Measurements from ENCODE around the gene SFSWAP. TPM values are rescaled to one million over a fixed set of nuclear protein-coding genes. Genes with fewer than 3 reads are reported as not detected.
"Not testable (repeated sequence)": the region's sequence is repeated elsewhere in the genome, so short reads cannot be mapped to it uniquely, and the experiment has no call there.

Gene SFSWAP
- total RNA-seq, result 10 to 100 TPM; 27.3 to 29.2 TPM
- long read RNA-seq, donor 1, full-length matches to known transcripts, result 3 of 18 reads
- long read RNA-seq, donor 1, partial matches to known transcripts, result 14 of 18 reads
- long read RNA-seq, donor 1, other reads (novel, unspliced or antisense), result 1 of 18 reads
- long read RNA-seq, donor 2, partial matches to known transcripts, result 43 of 55 reads
- long read RNA-seq, donor 2, other reads (novel, unspliced or antisense), result 12 of 55 reads

DNA sequence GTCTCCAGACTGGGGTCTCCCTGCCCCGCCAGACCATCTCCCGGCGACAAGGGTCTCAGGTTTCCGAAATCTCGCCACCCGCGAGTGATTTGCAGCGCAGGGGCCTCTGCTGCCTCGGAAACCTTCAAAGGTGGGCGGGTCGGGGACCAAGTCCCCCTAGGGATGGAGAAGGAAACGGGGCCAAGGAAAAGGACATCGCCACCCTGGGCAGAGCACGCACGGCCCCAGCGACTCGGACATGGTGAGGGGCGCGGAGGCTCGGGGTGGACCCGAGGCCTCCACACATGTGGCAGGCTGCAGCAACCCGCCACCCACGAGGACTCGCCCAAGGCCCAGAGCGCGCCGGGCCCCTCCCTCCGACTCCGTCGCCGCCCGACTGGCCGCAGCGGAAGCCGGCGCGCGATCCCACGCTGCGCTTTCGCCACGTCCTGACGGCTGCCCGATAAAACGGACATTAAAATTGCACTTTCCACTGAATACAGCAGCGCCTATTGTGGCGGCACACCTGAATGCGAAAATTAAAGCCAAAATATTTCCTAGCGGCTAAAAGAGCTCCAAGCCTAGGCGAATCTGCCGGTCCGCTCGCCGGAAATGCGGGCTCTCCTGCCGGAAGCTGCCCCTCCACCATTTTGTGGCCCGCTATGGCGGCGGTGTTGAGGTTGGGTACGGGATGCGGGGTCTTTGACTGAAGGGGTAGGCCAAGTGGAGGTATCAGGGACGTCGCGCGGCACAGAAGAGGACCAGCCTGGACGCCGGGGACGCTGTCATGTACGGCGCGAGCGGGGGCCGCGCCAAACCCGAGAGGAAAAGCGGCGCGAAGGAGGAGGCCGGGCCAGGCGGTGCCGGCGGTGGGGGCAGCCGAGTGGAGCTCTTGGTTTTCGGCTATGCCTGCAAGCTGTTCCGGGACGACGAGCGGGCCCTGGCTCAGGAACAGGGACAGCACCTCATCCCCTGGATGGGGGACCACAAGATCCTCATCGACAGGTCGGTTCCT, at the start of gene SFSWAP:
SFSWAP (plus strand) TSS at position 627 of the 994 bp plus-strand sequence; CDS start at position 767, 140 bp downstream.
- peak; percentile 92 for DNase-seq (ENCODE audit: low spot score)
- intact Hi-C loops (cut with DNase I), result no loop called here

GRCh38 chr12:131661170-131661985, 49.5 kb upstream of the SFSWAP start:
- DNase-seq (ENCODE audit: low spot score), result not testable (repeated sequence)

DNA sequence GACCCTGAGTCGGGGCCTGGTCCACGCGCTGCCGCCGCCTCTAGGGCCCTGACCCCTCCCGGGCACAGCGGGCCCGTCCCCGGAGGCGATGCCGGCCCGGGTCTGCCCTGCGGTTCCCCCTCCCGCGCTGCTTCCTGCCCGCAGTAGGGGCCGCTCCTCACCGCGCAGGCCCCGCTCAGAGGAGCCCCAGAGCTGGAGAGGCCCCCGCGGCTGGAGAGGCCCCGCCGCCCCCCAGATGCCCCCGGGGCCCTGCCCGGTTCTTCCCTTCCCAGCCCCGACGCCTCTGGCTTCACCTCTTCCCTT, 49.0 kb upstream of the SFSWAP start:
- intact Hi-C loops (cut with DNase I), result not testable (repeated sequence)

More at GRCh38 chr12:131661170-131661985, 49.5 kb upstream of the SFSWAP start:
- intact Hi-C loops (cut with DNase I), result not testable (repeated sequence)

GRCh38 chr12:131662346-131662745, 48.5 kb upstream of the SFSWAP start:
- DNase-seq (ENCODE audit: low spot score); intact Hi-C loops (cut with DNase I): not testable (repeated sequence)

More for the DNA sequence above, 49.0 kb upstream of the SFSWAP start:
- not testable (repeated sequence) for DNase-seq (ENCODE audit: low spot score)

DNA sequence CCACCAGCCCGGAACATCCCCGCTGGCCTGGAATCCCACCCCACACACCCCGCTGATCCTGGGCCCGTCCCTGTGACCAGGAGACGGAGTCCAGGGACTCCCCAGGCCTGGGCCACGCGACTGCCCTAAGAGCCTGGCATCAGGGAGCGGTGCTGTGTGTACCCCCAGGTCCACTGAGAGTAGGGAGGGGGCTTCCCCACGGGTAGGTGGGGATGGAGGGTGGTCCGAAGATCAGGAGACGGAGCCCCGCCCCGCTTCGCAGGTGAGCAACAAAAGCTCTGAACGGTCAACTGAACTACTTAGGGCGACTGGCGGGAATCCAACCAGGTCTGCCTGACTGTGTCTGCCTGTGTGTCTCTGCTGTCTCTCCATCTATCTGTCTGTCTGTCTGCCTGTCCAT, 45.2 kb upstream of the SFSWAP start:
- DNase-seq (ENCODE audit: low spot score), result not testable (repeated sequence)
- intact Hi-C loops (cut with DNase I), result loop anchor here in 1 of 2 donors (5.0 kb wide), 1 partner anchor 368 kb away; no protein-coding TSS in a partner anchor

DNA sequence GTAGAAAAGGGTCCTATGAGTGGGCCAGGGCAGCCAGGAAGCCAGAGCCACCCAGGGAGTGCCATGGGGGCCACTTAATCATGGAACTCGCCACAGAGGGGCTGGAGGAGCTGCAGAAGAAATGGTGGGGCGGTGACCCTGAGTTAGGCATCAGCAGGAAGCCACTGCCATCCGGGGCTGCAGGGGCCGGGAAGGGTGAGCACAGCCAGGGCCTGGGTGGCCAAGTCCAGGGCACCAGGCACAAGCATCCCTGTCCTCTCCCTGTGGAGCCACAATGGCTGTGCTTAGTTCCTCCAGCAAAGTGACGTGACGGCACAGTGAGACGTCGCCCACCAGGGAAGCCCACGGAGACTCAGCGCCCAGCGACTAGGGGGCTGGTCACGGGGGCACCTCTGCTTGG, 44.4 kb upstream of the SFSWAP start:
- DNase-seq (ENCODE audit: low spot score), result not testable (repeated sequence)
- intact Hi-C loops (cut with DNase I), result loop anchor here in 1 of 2 donors (5.0 kb wide), 1 partner anchor 369 kb away; no protein-coding TSS in a partner anchor

GRCh38 chr12:131666978-131667601, 43.8 kb upstream of the SFSWAP start:
- DNase-seq (ENCODE audit: low spot score), result peak; percentile 71
- intact Hi-C loops (cut with DNase I), result loop anchor here in 1 of 2 donors (5.0 kb wide), 1 partner anchor 370 kb away; no protein-coding TSS in a partner anchor

- intact Hi-C loops (cut with DNase I), result no loop called here
- DNase-seq (ENCODE audit: low spot score), result no peak
Measured at GRCh38 chr12:131671276-131671675, 39.6 kb upstream of the SFSWAP start.

- DNase-seq (ENCODE audit: low spot score), result no peak
Measured at GRCh38 chr12:131671871-131672270, 39.0 kb upstream of the SFSWAP start.

GRCh38 chr12:131672311-131672940, 38.5 kb upstream of the SFSWAP start:
- intact Hi-C loops (cut with DNase I), result no loop called here
- peak; percentile 74 for DNase-seq (ENCODE audit: low spot score)

More at GRCh38 chr12:131671871-131672270, 39.0 kb upstream of the SFSWAP start:
- intact Hi-C loops (cut with DNase I), result no loop called here

DNA sequence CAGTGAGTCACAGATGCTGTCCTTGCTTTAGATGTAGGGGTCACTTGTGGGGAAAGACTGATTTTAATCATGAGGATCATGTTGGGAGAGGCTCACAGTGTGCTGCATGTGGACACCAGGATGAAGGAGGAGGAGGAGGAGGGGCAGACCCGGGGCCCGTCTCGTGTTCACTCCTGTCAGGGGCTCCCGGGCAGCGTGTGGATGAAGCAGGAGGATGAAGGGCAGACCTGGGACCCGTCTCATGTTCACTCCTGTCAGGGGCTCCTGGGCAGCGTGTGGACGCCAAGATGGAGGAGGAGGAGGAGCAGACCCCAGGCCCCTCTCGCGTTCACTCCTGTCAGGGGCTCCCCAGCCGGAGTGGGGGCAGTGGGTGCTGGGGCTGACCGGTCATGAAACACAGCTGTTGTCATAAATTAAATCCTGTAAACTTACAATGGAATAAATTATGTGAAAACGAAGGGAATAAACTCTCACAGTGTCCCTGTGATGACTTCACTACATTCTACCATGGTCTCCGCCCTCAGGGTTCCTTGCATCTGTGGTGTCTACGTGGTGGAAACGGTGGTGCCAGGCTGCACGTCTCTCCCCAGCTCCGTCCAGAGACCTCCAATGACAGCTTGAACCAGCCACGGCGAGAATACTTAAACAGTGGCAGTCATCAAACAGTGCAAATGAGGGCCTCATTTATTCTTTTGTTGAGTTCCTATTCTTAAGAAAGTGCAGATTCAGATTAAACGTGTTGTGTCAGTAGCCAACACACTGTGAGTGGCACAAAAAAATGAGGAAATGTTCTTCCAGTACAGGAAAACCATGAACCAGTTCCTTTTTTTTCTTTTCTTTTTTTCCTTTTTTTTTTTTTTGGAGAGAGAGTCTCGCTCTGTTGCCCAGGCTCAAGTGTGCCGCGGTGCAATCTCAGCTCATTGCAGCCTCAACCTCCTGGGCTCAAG, 37.7 kb upstream of the SFSWAP start:
- intact Hi-C loops (cut with DNase I), result no loop called here
- no peak for DNase-seq (ENCODE audit: low spot score)

DNA sequence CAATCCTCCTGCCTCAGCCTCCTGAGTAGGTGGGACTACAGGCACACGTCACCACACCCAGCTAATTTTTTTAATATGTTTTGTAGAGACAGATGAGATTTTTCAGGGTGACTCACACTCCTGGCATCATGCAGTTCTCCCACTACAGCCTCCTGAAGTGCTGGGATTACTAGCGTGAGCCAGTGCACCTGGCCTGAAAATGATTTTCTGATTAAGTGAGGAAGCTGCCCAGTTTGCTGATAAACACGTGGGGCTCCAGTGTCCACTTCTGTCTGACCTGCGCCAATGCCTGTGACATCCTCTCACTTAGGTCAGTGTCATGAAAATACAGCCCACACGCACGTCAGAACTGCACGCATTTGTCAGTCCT, 37.0 kb upstream of the SFSWAP start:
- intact Hi-C loops (cut with DNase I), result no loop called here

GRCh38 chr12:131674373-131674772, 36.5 kb upstream of the SFSWAP start:
- intact Hi-C loops (cut with DNase I), result no loop called here
- no peak for DNase-seq (ENCODE audit: low spot score)

More for the DNA sequence above, 37.0 kb upstream of the SFSWAP start:
- DNase-seq (ENCODE audit: low spot score), result no peak

DNA sequence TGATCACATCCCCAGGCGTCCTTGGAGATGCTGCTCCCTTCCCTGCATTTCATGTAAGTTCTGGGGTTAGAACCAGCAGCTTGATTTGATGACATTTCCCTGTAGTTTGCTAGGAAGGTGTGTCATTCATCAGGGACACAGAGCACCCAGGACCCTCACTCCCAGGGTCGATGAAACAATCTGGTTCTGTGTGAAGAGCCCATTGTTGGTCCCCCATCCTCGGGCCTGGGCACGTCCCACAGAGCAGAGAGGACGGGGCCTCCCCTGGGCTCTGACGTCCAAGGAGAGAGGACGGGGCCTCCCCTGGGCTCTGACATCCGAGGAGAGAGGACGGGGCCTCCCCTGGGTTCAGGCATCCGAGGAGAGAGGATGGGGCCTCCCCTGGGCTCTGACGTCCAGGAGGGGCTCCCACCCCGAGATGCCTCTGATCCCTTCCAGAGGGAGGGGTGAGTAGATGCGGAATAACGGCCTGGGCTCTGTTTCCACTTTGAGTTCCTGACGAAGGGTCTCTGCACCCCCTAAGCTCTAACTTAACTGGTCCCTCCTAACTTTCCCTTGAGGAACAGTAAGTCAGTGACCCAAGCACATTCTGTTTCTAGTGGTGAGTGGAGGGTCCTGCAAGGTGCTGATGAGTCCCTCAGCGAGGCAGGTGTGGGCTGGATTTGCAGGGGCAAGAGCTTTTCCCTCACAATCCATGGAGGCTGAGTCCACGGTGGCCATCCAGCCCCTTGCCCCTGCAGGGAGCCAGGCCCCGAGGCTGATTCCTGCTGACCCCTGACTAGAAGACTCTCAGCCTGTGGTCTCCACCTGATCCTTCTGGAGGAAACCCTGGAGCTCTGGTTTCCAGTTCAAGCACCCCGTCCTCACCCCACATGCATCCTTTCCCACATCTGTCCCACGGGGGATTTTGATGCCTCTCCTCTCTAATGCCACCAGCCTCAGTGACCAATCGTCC, 35.5 kb upstream of the SFSWAP start:
- DNase-seq (ENCODE audit: low spot score), result no peak

DNA sequence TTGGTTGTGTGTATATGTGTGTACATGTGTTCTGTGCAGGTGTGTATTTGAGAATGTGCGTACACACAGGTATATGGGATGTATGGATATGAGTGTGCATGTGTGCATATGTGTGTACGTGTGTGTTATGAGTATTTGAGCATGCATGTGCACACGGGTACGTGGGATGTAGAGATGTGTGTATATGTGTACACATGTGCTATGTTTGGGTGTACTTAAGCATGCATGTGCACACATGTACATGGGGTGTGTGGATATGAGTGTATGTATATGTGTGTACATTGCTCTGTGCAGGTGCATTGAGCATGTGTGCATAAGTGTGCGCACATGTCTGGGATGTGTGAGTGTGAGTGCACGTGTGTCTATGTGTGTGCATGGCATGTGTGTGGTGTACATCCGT, 34.3 kb upstream of the SFSWAP start:
- DNase-seq (ENCODE audit: low spot score), result no peak
- intact Hi-C loops (cut with DNase I), result no loop called here

More for the DNA sequence above, 35.5 kb upstream of the SFSWAP start:
- intact Hi-C loops (cut with DNase I), result no loop called here

DNA sequence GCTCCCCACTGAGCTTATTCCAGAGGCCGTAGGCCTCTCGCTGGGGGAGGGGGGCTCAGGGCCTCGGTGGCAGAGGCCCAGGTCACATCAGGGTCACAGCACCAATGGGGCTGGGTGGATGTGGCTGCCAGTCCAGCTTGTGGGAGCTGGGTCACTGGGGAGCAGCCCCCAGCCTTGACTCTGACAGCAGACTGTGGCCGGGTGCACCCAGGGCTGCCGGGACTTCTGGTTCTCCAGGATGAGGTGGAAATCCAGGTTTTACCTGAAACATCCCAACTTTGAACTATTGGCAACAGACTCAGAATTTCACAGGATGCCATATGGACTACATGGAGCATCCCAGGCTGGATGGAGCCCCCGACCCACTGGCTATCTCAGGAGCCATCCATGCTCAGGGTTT, 33.8 kb upstream of the SFSWAP start:
- DNase-seq (ENCODE audit: low spot score); intact Hi-C loops (cut with DNase I): not testable (repeated sequence)
